Endothelial cell of umbilical vein (primary cell): Measurements from ENCODE around the gene MEI1. TPM values are rescaled to one million over a fixed set of nuclear protein-coding genes. Genes with fewer than 3 reads are reported as not detected.

Experiments used
- BruUV-seq: library from RNA; stranded (reverse); fragments of 400-500 nt; replicated peaks from 2 replicates; lab custom pipeline; 2021; lab: Mats Ljungman, UMichigan
- CTCF ChIA-PET: fragments of 300-600, 350-600 bp; sonication (Branson Sonifier 250); formaldehyde crosslinking; loops from one replicate; lab custom pipeline; 2021; ENCODE audit warnings: antibody characterized with exemption, inconsistent platforms; lab: Charles Lee
- POLR2A ChIA-PET: fragments of 300-600, 350-600 bp; sonication (Branson Sonifier 250); formaldehyde crosslinking; loops from one replicate; lab custom pipeline; 2021; ENCODE audit warnings: antibody characterized with exemption, inconsistent platforms; lab: Charles Lee
- DNase-seq: peaks from one replicate; pipeline ENCODE4 v3.0.0-alpha.2; 2011; ENCODE audit warnings: low read depth, low spot score
- FAIRE-seq: peaks from 2 replicates; lab custom pipeline; 2011; peaks lifted over from hg19 to GRCh38; lab: Jason Lieb, UNC
- H2AFZ ChIP-seq: 2 replicates; pipeline ENCODE4 v1.6.0; 2012; ENCODE audit warnings: low read depth, low read length, control low read depth, inconsistent platforms
- H3K27ac ChIP-seq: 2 replicates; pipeline ENCODE4 v1.5.1; 2011; ENCODE audit warnings: low read depth, mild to moderate bottlenecking, control low read depth, low read length, moderate library complexity; ENCODE audit not compliant: insufficient read depth
- H3K27me3 ChIP-seq, 2 experiments: 2 replicates each; pipeline versions ENCODE4 v1.6.0 to v1.6.1; 2011; ENCODE audit warnings: low read length in 2 of 2, mixed read lengths in 1 of 2; ENCODE audit not compliant: control insufficient read depth in 2 of 2, insufficient read depth in 2 of 2
- H3K36me3 ChIP-seq, 2 experiments: 2 replicates in 1 of 2; 3 replicates in 1 of 2; pipeline ENCODE4 v1.5.1; 2011; ENCODE audit warnings: low read length in 2 of 2, mild to moderate bottlenecking in 1 of 2, moderate library complexity in 1 of 2; ENCODE audit not compliant: control insufficient read depth in 2 of 2, insufficient read depth in 2 of 2; ENCODE audit errors: extremely low read depth in 1 of 2
- H3K4me1 ChIP-seq: 3 replicates; pipeline ENCODE4 v1.5.1; 2011; ENCODE audit warnings: mild to moderate bottlenecking, low read length; ENCODE audit not compliant: control insufficient read depth, insufficient read depth; ENCODE audit errors: extremely low read depth
- H3K4me2 ChIP-seq: 2 replicates; pipeline ENCODE4 v1.6.1; 2011; ENCODE audit warnings: low read length, control low read depth, mixed read lengths; ENCODE audit not compliant: insufficient read depth
- H3K4me3 ChIP-seq, 3 experiments: fragments of 200-600 bp in 1 of 3; sonication (generic), shearing (Covaris generic) in 1 of 3; replicated peaks in 1 of 3; 2 replicates each; pipeline ENCODE4 v1.5.1; 2011 to 2016; ENCODE audit warnings: control low read depth in 3 of 3, low read length in 3 of 3, mild to moderate bottlenecking in 2 of 3, inconsistent platforms in 1 of 3, low read depth in 1 of 3, moderate library complexity in 1 of 3; ENCODE audit not compliant: insufficient read depth in 1 of 3
- H3K79me2 ChIP-seq: 2 replicates; pipeline ENCODE4 v1.6.0; 2012; ENCODE audit warnings: low read length, inconsistent platforms; ENCODE audit not compliant: control insufficient read depth, insufficient read depth
- H3K9ac ChIP-seq: replicated peaks from 2 replicates; pipeline ENCODE3; 2011; ENCODE audit warnings: low read length, control low read depth; ENCODE audit not compliant: insufficient read depth; ENCODE audit errors: extremely low read depth
- H3K9me1 ChIP-seq: replicated peaks from 3 replicates; pipeline ENCODE4 v1.6.0; 2011; ENCODE audit warnings: mild to moderate bottlenecking, low read length; ENCODE audit not compliant: control insufficient read depth, insufficient read depth; ENCODE audit errors: extremely low read depth
- H3K9me3 ChIP-seq: replicated peaks from 2 replicates; pipeline ENCODE4 v1.5.1; 2012; ENCODE audit warnings: low read length, inconsistent platforms; ENCODE audit not compliant: control insufficient read depth, insufficient read depth
- H4K20me1 ChIP-seq: replicated peaks from 2 replicates; pipeline ENCODE3; 2011; ENCODE audit warnings: mild to moderate bottlenecking, low read length; ENCODE audit not compliant: control insufficient read depth, insufficient read depth; ENCODE audit errors: extremely low read depth
- EZH2 ChIP-seq: IDR thresholded peaks from 2 replicates; pipeline ENCODE4 v1.6.1; 2012; ENCODE audit warnings: borderline replicate concordance, low read depth, mild to moderate bottlenecking, moderate library complexity, low read length, inconsistent platforms; ENCODE audit not compliant: severe bottlenecking
- FOS ChIP-seq: IDR thresholded peaks from 2 replicates; pipeline ENCODE4 v1.6.1; 2011; ENCODE audit warnings: mild to moderate bottlenecking, low read length, moderate library complexity, borderline replicate concordance; ENCODE audit not compliant: insufficient read depth
- GATA2 ChIP-seq: IDR thresholded peaks from 2 replicates; pipeline ENCODE4 v1.7.0; 2011; ENCODE audit warnings: low read depth, mild to moderate bottlenecking, moderate library complexity, mixed read lengths, low read length; ENCODE audit not compliant: insufficient read length, insufficient read depth
- JUN ChIP-seq: IDR thresholded peaks from 2 replicates; pipeline ENCODE4 v1.6.1; 2011; ENCODE audit warnings: borderline replicate concordance, low read depth; ENCODE audit not compliant: insufficient read length, insufficient read depth
- MYC ChIP-seq: IDR thresholded peaks from one replicate; pipeline ENCODE4 v1.6.1; 2011; ENCODE audit warnings: mild to moderate bottlenecking, low read depth, low read length
- POLR2A ChIP-seq: IDR thresholded peaks from 2 replicates; pipeline ENCODE4 v1.6.1; 2012; ENCODE audit warnings: low read depth, mild to moderate bottlenecking, control low read depth, low read length
- POLR2AphosphoS5 ChIP-seq: IDR thresholded peaks from 2 replicates; pipeline ENCODE4 v1.6.1; 2012; ENCODE audit warnings: low read depth, mild to moderate bottlenecking, control low read depth, low read length, moderate library complexity; ENCODE audit not compliant: insufficient read depth
- dilution Hi-C: fragments of 300-500 bp; cut with MboI; formaldehyde crosslinking; loops from one replicate; pipeline ENCODE4 v1.15.0; 2019; ENCODE audit warnings: low sequenced_read_pairs; ENCODE audit not compliant: extremely low pct_ligation_motif_present
- intact Hi-C: fragments of 100-400 bp; cut with micrococcal nuclease; formaldehyde crosslinking; loops from one replicate; pipeline ENCODE4 v1.10.0; 2022
- polyA plus RNA-seq, 4 experiments: library from polyadenylated mRNA; depleted of rRNA in 3 of 4; stranded (reverse) in 3 of 4; unstranded in 1 of 4; fragments of >200 nt; gene quantifications; 2 replicates each; pipeline versions ENCODE4 v1.2.1 to v1.2.3, GENCODE V29; 2011 to 2012; ENCODE audit warnings: missing spikeins in 1 of 4
- total RNA-seq: library from RNA; stranded (reverse); gene quantifications from 2 replicates; pipeline ENCODE4 v1.2.3, GENCODE V29; 2021
- TF ChIP-seq, protein P1 (sequence below): IDR thresholded peaks from 2 replicates; pipeline ENCODE4 v1.6.1; 2011; ENCODE audit not compliant: insufficient read depth, insufficient read length
- TF ChIP-seq, protein P2 (sequence below), 2 donors: IDR thresholded peaks; 1 replicate in 1 of 2; 2 replicates in 1 of 2; pipeline ENCODE4 v1.5.1; 2011; ENCODE audit warnings: low read length in 2 of 2, mild to moderate bottlenecking in 2 of 2, moderate library complexity in 2 of 2, control low read depth in 1 of 2, inconsistent platforms in 1 of 2, low read depth in 1 of 2; ENCODE audit not compliant: insufficient read depth in 1 of 2; ENCODE audit errors: extremely low read depth in 1 of 2

The MEI1 gene
- total and polyA plus RNA-seq, 2 donors (not counting 3 experiments of a cell fraction or from before 2014, with no cell fraction given), result 1.5 to 1.9 TPM

DNA sequence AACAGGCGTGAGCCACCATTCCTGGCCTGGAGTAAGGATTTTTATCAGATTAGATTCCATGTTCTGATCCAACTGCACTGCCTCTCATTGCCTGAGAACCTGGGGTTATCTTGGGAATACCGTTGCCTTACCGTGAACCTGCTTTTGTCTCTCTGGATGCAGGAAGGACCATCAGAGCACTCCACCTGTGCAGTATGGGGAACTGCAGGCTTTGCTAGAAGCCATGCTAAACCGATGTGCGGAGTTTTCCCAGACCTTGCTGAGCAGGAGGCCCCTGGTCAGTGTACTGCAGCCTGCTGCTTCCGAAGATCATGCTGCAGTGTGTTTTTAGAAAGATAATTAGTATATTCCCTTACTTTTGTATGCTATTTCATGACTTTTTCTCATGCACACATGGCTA is 43.6 kb downstream of the MEI1 start:
- H3K36me3 ChIP-seq, result no peaks in the 10 kb centered on the region
- H3K9me1 ChIP-seq, result no peaks in the 10 kb centered on the region
- no peaks in the 10 kb centered on the region for H3K9me3 ChIP-seq
- H3K27me3 ChIP-seq, result peaks cover 12 to 20% of the 10 kb centered on the region in 2 experiments
- H3K27ac ChIP-seq, result no peak overlapping the region
- no peaks in the 10 kb centered on the region for H3K4me1 ChIP-seq
- ChIA-PET CTCF (interaction anchor here (1.0 to 3.6 kb wide), 4 partner anchors 12 to 198 kb away, joined by 3 to 23 read pairs (median 4); no protein-coding TSS in a partner anchor), POLR2A (no interaction called here)
- FAIRE-seq (no peak), DNase-seq (no peak)
- no peak overlapping the region for H2AFZ ChIP-seq
- H3K4me3 ChIP-seq, result no peak overlapping the region
- no peaks in the 10 kb centered on the region for H4K20me1 ChIP-seq
- BruUV-seq, result no TSS peak
- dilution Hi-C loops, result no loop called here
- intact Hi-C loops, result no loop called here
- no peaks in the 10 kb centered on the region for H3K79me2 ChIP-seq
- H3K9ac ChIP-seq, result no peak overlapping the region
- no peak overlapping the region for H3K4me2 ChIP-seq
- no peak for TF ChIP-seq MYC
- no peak for TF ChIP-seq EZH2
- TF ChIP-seq POLR2AphosphoS5, result no peak
- TF ChIP-seq POLR2A, result no peak
- TF ChIP-seq JUN, result no peak
- no peak for TF ChIP-seq GATA2
- TF ChIP-seq, protein P1, sequence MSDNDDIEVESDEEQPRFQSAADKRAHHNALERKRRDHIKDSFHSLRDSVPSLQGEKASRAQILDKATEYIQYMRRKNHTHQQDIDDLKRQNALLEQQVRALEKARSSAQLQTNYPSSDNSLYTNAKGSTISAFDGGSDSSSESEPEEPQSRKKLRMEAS, result no peak
- TF ChIP-seq, protein P2, sequence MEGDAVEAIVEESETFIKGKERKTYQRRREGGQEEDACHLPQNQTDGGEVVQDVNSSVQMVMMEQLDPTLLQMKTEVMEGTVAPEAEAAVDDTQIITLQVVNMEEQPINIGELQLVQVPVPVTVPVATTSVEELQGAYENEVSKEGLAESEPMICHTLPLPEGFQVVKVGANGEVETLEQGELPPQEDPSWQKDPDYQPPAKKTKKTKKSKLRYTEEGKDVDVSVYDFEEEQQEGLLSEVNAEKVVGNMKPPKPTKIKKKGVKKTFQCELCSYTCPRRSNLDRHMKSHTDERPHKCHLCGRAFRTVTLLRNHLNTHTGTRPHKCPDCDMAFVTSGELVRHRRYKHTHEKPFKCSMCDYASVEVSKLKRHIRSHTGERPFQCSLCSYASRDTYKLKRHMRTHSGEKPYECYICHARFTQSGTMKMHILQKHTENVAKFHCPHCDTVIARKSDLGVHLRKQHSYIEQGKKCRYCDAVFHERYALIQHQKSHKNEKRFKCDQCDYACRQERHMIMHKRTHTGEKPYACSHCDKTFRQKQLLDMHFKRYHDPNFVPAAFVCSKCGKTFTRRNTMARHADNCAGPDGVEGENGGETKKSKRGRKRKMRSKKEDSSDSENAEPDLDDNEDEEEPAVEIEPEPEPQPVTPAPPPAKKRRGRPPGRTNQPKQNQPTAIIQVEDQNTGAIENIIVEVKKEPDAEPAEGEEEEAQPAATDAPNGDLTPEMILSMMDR (IDR thresholded peaks at IDR 0.05; ENCODE audit: extremely low read depth in 1 of 2, insufficient read depth in 1 of 2, low read depth in 1 of 2, low read length in 2 of 2), result no peak
- TF ChIP-seq FOS, result no peak
